Fibroblast of lung (primary cell): Measurements from ENCODE around the gene NEK11. TPM values are rescaled to one million over a fixed set of nuclear protein-coding genes. Genes with fewer than 3 reads are reported as not detected.

Source experiments
- DNase-seq, 2 donors: peaks; one replicate each; pipeline versions ENCODE4 v3.0.0 to v3.0.0-alpha.2; 2010; ENCODE audit warnings: low read depth in 2 of 2
- H2AFZ ChIP-seq: 2 replicates; pipeline ENCODE4 v1.5.1; 2012; ENCODE audit warnings: low read length, control low read depth, inconsistent platforms
- H3K27ac ChIP-seq: 2 replicates; pipeline ENCODE4 v1.5.1; 2011; ENCODE audit warnings: low read length, control low read depth; ENCODE audit not compliant: insufficient read depth
- H3K27me3 ChIP-seq: 2 replicates; pipeline ENCODE4 v1.5.1; 2011; ENCODE audit warnings: mild to moderate bottlenecking, low read length; ENCODE audit not compliant: control insufficient read depth, insufficient read depth
- H3K36me3 ChIP-seq: 2 replicates; pipeline ENCODE4 v1.5.1; 2011; ENCODE audit warnings: low read length; ENCODE audit not compliant: control insufficient read depth, insufficient read depth
- H3K4me1 ChIP-seq: 2 replicates; pipeline ENCODE4 v1.5.1; 2011; ENCODE audit warnings: low read length; ENCODE audit not compliant: control insufficient read depth, insufficient read depth; ENCODE audit errors: extremely low read depth
- H3K4me2 ChIP-seq: 2 replicates; pipeline ENCODE4 v1.5.1; 2011; ENCODE audit warnings: low read length, control low read depth; ENCODE audit not compliant: insufficient read depth; ENCODE audit errors: extremely low read depth
- H3K4me3 ChIP-seq, 4 experiments: fragments of 200-600 bp in 1 of 4; sonication (generic) in 1 of 4; replicated peaks in 1 of 4; 2 replicates each; pipeline ENCODE4 v1.5.1; 2011 to 2016; ENCODE audit warnings: low read length in 4 of 4, low read depth in 3 of 4, mild to moderate bottlenecking in 3 of 4, control low read depth in 2 of 4, inconsistent platforms in 1 of 4, mixed read lengths in 1 of 4; ENCODE audit not compliant: insufficient read depth in 1 of 4; ENCODE audit errors: control extremely low read depth in 1 of 4
- H3K79me2 ChIP-seq: 2 replicates; pipeline ENCODE4 v1.5.1; 2012; ENCODE audit warnings: mild to moderate bottlenecking, low read length, inconsistent platforms; ENCODE audit not compliant: control insufficient read depth, insufficient read depth
- H3K9ac ChIP-seq: 2 replicates; pipeline ENCODE4 v1.5.1; 2011; ENCODE audit warnings: mild to moderate bottlenecking, low read length, control low read depth; ENCODE audit not compliant: insufficient read depth
- H3K9me3 ChIP-seq: 2 replicates; pipeline ENCODE4 v1.5.1; 2012; ENCODE audit warnings: low read depth, low read length; ENCODE audit not compliant: control insufficient read depth, insufficient read depth
- H4K20me1 ChIP-seq: 2 replicates; pipeline ENCODE4 v1.5.1; 2011; ENCODE audit warnings: low read length; ENCODE audit not compliant: control insufficient read depth, insufficient read depth; ENCODE audit errors: extremely low read depth
- EZH2 ChIP-seq: IDR thresholded peaks from 2 replicates; pipeline ENCODE4 v1.5.1; 2012; ENCODE audit warnings: low read length, control low read depth, mild to moderate bottlenecking; ENCODE audit errors: missing control alignments
- polyA plus RNA-seq, 2 donors: library from polyadenylated mRNA; depleted of rRNA in 1 of 2; stranded (reverse) in 1 of 2; unstranded in 1 of 2; fragments of >200 nt; gene quantifications; 2 replicates each; pipeline ENCODE4 v1.2.1, GENCODE V29; 2011 to 2012; ENCODE audit warnings: missing spikeins in 1 of 2
- total RNA-seq: library from RNA; depleted of rRNA; stranded (reverse); fragments of >200 nt; gene quantifications from 2 replicates; pipeline ENCODE4 v1.2.1, GENCODE V29; 2014
- TF ChIP-seq, protein P1 (sequence below), 2 donors: IDR thresholded peaks in 1 of 2; conservative IDR thresholded peaks in 1 of 2; 1 replicate in 1 of 2; 2 replicates in 1 of 2; pipeline ENCODE4 v1.5.1; 2011 to 2012; ENCODE audit warnings: low read length in 2 of 2, control low read depth in 1 of 2, inconsistent platforms in 1 of 2, low read depth in 1 of 2, mild to moderate bottlenecking in 1 of 2

The NEK11 gene
- total and polyA plus RNA-seq, 2 donors (not counting 1 experiment from before 2014, with no cell fraction given), result 4.3 to 13.0 TPM

DNA sequence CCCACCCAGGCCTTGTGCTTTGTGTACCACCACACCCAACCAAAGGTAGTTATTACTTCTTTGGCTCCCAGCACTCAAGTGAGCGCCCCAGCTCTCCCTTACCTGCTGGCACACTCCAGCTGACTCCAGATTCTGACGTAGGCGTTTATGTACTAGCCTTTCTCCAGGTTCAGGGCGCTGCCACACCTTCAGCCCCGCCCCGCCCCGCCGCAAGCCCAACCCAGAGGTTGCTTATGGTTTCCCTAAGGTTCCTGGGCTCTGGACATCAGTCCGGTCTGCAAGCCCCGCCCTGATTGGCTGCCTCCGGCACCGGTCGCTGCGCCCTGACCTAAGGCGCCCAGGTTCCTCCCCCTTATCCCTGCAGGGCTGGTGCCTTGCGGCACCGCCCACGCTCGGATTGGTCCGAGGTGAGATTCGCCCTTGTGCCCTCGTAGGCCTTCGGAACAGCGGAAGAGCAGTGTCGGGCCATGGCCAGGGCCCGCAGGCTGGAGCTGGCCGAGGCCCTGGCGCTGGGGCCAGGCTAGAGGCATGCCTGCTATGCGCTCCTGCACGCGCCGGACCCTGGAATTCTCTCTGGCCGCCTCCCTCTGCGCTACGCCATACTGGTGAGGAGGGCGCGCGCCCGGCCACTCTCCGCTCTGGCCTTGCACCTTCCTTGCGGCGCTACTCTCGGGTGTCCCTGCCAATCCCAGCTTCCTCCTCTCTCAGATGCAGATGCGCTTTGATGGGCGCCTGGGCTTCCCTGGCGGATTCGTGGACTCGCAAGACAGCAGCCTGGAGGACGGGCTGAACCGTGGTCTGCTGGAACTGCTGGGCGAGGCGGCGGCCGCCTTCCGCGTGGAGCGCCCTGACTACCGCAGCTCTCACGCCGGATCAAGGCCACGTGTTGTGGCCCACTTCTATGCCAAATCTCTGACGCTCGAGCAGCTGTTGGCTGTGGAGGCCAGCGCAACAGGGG, 335.1 kb downstream of the NEK11 start:
- Histone ChIP-seq H4K20me1 (no peaks in the 10 kb centered on the region), H3K9ac (no peak overlapping the region), H3K9me3 (no peaks in the 10 kb centered on the region)

DNA sequence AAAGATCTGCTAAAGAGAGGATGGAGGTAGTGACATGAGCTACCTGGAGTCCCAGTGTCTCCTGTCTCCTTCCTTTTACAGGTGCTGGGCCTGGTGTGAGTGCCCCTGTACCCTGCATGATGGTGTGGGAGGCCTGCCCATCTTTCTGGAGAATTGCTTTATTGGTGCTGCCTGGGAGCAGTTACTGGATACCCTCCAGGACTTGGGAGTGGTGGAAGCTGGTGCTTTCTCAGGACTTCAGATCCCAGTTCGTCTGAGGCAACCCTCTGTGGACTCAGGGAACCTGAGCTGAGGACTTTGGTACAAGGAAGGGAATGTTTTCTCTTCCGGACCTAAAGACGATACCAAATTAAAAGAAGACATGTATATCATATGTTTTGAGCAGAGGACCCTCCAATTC, 336.6 kb downstream of the NEK11 start:
- no peak overlapping the region for H3K4me2 ChIP-seq
- H3K4me3 ChIP-seq, result no peak overlapping the region
- H3K27me3 ChIP-seq, result no peaks in the 10 kb centered on the region

More for the DNA sequence above, 335.1 kb downstream of the NEK11 start:
- Histone ChIP-seq H3K36me3 (no peaks in the 10 kb centered on the region), H3K4me2 (peak overlapping the region; percentile 87), H3K79me2 (no peaks in the 10 kb centered on the region), H3K27ac (no peak overlapping the region), H3K4me3 (peak overlapping the region; percentile 2 to 48 (median 44)), H2AFZ (peak overlapping the region; percentile 90), H3K4me1 (no peaks in the 10 kb centered on the region), H3K27me3 (no peaks in the 10 kb centered on the region)
- TF ChIP-seq, protein P1, sequence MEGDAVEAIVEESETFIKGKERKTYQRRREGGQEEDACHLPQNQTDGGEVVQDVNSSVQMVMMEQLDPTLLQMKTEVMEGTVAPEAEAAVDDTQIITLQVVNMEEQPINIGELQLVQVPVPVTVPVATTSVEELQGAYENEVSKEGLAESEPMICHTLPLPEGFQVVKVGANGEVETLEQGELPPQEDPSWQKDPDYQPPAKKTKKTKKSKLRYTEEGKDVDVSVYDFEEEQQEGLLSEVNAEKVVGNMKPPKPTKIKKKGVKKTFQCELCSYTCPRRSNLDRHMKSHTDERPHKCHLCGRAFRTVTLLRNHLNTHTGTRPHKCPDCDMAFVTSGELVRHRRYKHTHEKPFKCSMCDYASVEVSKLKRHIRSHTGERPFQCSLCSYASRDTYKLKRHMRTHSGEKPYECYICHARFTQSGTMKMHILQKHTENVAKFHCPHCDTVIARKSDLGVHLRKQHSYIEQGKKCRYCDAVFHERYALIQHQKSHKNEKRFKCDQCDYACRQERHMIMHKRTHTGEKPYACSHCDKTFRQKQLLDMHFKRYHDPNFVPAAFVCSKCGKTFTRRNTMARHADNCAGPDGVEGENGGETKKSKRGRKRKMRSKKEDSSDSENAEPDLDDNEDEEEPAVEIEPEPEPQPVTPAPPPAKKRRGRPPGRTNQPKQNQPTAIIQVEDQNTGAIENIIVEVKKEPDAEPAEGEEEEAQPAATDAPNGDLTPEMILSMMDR (conservative IDR thresholded peaks at IDR 0.05 in 1 of 2, IDR thresholded peaks at IDR 0.05 in 1 of 2; ENCODE audit: low read depth in 1 of 2, low read length in 2 of 2), result no peak
- peak; percentile 51 to 58 for DNase-seq

DNA sequence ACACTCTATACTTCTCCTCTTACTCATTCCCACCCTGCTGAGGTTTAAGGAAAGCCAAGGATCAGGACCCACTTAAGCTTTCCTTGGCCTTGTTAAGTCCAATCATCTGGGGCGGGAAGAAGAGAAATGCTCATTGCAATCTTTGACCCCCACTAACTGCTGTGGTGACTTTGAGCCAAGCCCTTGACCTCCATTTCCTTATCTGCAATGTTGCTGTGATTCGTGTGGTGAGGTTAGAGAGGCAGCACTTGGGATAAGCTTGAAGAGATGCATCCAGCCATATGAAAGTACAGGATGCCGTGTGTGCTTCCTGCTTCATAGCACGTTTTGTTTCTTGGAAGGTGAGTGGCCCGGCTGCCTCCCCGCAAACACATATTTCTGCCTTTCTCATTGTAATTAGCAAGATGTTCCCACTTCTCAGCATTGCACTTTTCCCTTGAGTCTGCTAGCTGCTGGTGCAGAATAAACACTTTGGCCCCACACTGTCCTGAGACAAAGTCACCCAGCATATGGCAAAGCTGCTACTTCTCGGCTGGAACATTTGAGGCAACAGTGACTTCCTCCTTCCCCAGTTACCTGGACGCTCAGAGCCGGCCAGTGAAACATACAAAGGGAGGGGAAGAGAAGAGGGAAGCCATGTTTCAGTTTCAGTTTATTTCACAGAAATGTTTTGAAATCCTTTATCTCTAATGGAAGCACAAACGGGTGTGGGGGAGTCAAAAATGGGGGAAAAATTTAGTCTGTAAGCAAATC, 344.4 kb downstream of the NEK11 start:
- H3K4me1 ChIP-seq, result no peaks in the 10 kb centered on the region

More for the DNA sequence above, 336.6 kb downstream of the NEK11 start:
- Histone ChIP-seq H2AFZ (no peak overlapping the region), H3K27ac (no peak overlapping the region), H3K9me3 (no peaks in the 10 kb centered on the region), H4K20me1 (no peaks in the 10 kb centered on the region), H3K9ac (no peak overlapping the region), H3K4me1 (no peaks in the 10 kb centered on the region), H3K79me2 (no peaks in the 10 kb centered on the region), H3K36me3 (no peaks in the 10 kb centered on the region)
- DNase-seq, result no peak
- TF ChIP-seq EZH2, result no peak
- TF ChIP-seq, protein P1 (conservative IDR thresholded peaks at IDR 0.05 in 1 of 2, IDR thresholded peaks at IDR 0.05 in 1 of 2; ENCODE audit: low read depth in 1 of 2, low read length in 2 of 2), result no peak

More for the DNA sequence above, 344.4 kb downstream of the NEK11 start:
- H3K4me2 ChIP-seq, result no peak overlapping the region
- H2AFZ ChIP-seq, result no peak overlapping the region
- no peaks in the 10 kb centered on the region for H3K9me3 ChIP-seq
- H3K4me3 ChIP-seq, result no peak overlapping the region
- no peak for DNase-seq
- no peaks in the 10 kb centered on the region for H3K36me3 ChIP-seq
- no peak overlapping the region for H3K27ac ChIP-seq
- no peaks in the 10 kb centered on the region for H3K27me3 ChIP-seq
- H3K79me2 ChIP-seq, result no peaks in the 10 kb centered on the region
- TF ChIP-seq, protein P1 (conservative IDR thresholded peaks at IDR 0.05 in 1 of 2, IDR thresholded peaks at IDR 0.05 in 1 of 2; ENCODE audit: low read depth in 1 of 2, low read length in 2 of 2), result no peak
- TF ChIP-seq EZH2, result no peak
- H3K9ac ChIP-seq, result no peak overlapping the region
- no peaks in the 10 kb centered on the region for H4K20me1 ChIP-seq
